Mammary epithelial cell (primary cell): ENCODE results near the gene NEIL1.

Experiments
- CTCF ChIP-seq, 2 donors: IDR thresholded peaks in 1 of 2; conservative IDR thresholded peaks in 1 of 2; 2 replicates each; pipeline ENCODE4 v1.5.1; 2011 to 2012; ENCODE audit warnings: inconsistent platforms in 2 of 2, low read length in 2 of 2, mild to moderate bottlenecking in 2 of 2, control low read depth in 1 of 2, low read depth in 1 of 2; ENCODE audit not compliant: insufficient read depth in 1 of 2; ENCODE audit errors: extremely low read depth in 1 of 2
- EZH2 ChIP-seq: IDR thresholded peaks from 2 replicates; pipeline ENCODE4 v1.6.1; 2012; ENCODE audit warnings: low read length, inconsistent platforms, borderline replicate concordance

- TF ChIP-seq CTCF (conservative IDR thresholded peaks at IDR 0.05 in 1 of 2, IDR thresholded peaks at IDR 0.05 in 1 of 2; ENCODE audit: extremely low read depth in 1 of 2, insufficient read depth in 1 of 2, low read depth in 1 of 2, low read length in 2 of 2) = no peak
- no peak for TF ChIP-seq EZH2
Observed at GRCh38 chr15:75339531-75340240, 7.2 kb upstream of the NEIL1 start.
